ENCODE data around the gene RNF7.
"Not testable (repeated sequence)": the region's sequence is repeated elsewhere in the genome, so short reads cannot be mapped to it uniquely, and the experiment has no call there.

RNF7 gene

GRCh38 chr3:141738022-141738890 lies at the start of gene RNF7:
TSS of gene RNF7 (plus strand) at chr3:141738298. CDS start at chr3:141738342, 44 bp downstream.
- Histone ChIP-seq H3K9ac (peak within 1 kb of the TSS; percentile 91 to 98 (median 96)), H4K20me1 (peaks cover 24 to 40% (median 38%) of the 10 kb centered on the region in 11 experiments; a peak in 20 of 22 replicates), H3K27ac (peak within 1 kb of the TSS; percentile 82 to 97 (median 94)), H3K4me2 (peak within 1 kb of the TSS; percentile 71 to 95 (median 91)), H3K36me3 (peaks cover 9 to 23% (median 10%) of the 10 kb centered on the region in 11 experiments; a peak in 20 of 22 replicates), H3K27me3 (no peaks in the 10 kb centered on the region), H3K4me3 (peak within 1 kb of the TSS; percentile 81 to 97 (median 96)), H3K9me3 (replicated peaks in 1 of 11) (no peaks in the 10 kb centered on the region), H3K4me1 (peaks cover 22 to 45% (median 30%) of the 10 kb centered on the region in 10 experiments)
- peak in 10 of 11 experiments; percentile 15 to 83 (median 52); a peak in 11 of 22 replicates for TF ChIP-seq Cebpa-rat (IDR thresholded peaks at IDR 0.05)

- no peak overlapping the region for H3K4me3 ChIP-seq
- no peak for TF ChIP-seq Cebpa-rat (IDR thresholded peaks at IDR 0.05)
- H3K9ac ChIP-seq = peak overlapping the region in 3 of 11 experiments; percentile 18 to 35 (median 24); a peak in 3 of 22 replicates
- H3K27ac ChIP-seq = peak overlapping the region in 5 of 11 experiments; percentile 40 to 71 (median 56); a peak in 10 of 22 replicates
- peaks cover 0 to 42% (median 19%) of the 10 kb centered on the region in 10 experiments; a peak in 13 of 20 replicates for H3K4me1 ChIP-seq
- peak overlapping the region in 6 of 11 experiments; percentile 33 to 83 (median 56); a peak in 12 of 22 replicates for H3K4me2 ChIP-seq
- no peaks in the 10 kb centered on the region for H3K27me3 ChIP-seq
- peaks cover 0 to 4% (median 0%) of the 10 kb centered on the region in 11 experiments; a peak in 1 of 22 replicates for H3K36me3 ChIP-seq
- H4K20me1 ChIP-seq = no peaks in the 10 kb centered on the region
- peaks cover 18 to 39% (median 24%) of the 10 kb centered on the region in 11 experiments for H3K9me3 ChIP-seq (replicated peaks in 1 of 11)
These were observed 47.5 kb upstream of the RNF7 start for GRCh38 chr3:141690431-141691072.

GRCh38 chr3:141691471-141691870 lies 46.6 kb upstream of the RNF7 start:
- H3K9ac ChIP-seq, H3K4me3 ChIP-seq, H3K36me3 ChIP-seq, H4K20me1 ChIP-seq, H3K27me3 ChIP-seq: not testable (repeated sequence)
- H3K9me3 ChIP-seq (replicated peaks in 1 of 11) = peaks cover 18 to 36% (median 24%) of the 10 kb centered on the region in 11 experiments
- H3K4me1 ChIP-seq = peaks cover 0 to 33% (median 16%) of the 10 kb centered on the region in 10 experiments; a peak in 13 of 20 replicates
- peak overlapping the region in 3 of 11 experiments; percentile 56 to 71 (median 58); a peak in 3 of 22 replicates for H3K27ac ChIP-seq
- H3K4me2 ChIP-seq = peak overlapping the region in 3 of 11 experiments; percentile 52 to 83 (median 61); a peak in 4 of 22 replicates

- not testable (repeated sequence) for H4K20me1 ChIP-seq, H3K36me3 ChIP-seq, H3K9ac ChIP-seq, H3K27me3 ChIP-seq, H3K4me2 ChIP-seq, H3K4me3 ChIP-seq, H3K27ac ChIP-seq
- peaks cover 0 to 28% (median 11%) of the 10 kb centered on the region in 10 experiments; a peak in 11 of 20 replicates for H3K4me1 ChIP-seq
- peaks cover 18 to 36% (median 24%) of the 10 kb centered on the region in 11 experiments for H3K9me3 ChIP-seq (replicated peaks in 1 of 11)
These were observed 45.1 kb upstream of the RNF7 start for GRCh38 chr3:141692973-141693372.

GRCh38 chr3:141699324-141699723 lies 38.8 kb upstream of the RNF7 start:
- no peak for TF ChIP-seq Cebpa-rat (IDR thresholded peaks at IDR 0.05)
- Histone ChIP-seq H3K4me3 (no peak overlapping the region), H3K36me3 (no peaks in the 10 kb centered on the region), H3K9me3 (replicated peaks in 1 of 11) (peaks cover 0 to 15% (median 0%) of the 10 kb centered on the region in 11 experiments; a peak in 3 of 22 replicates), H3K4me2 (no peak overlapping the region), H3K27ac (no peak overlapping the region), H4K20me1 (no peaks in the 10 kb centered on the region), H3K27me3 (no peaks in the 10 kb centered on the region), H3K4me1 (no peaks in the 10 kb centered on the region), H3K9ac (no peak overlapping the region)

DNA sequence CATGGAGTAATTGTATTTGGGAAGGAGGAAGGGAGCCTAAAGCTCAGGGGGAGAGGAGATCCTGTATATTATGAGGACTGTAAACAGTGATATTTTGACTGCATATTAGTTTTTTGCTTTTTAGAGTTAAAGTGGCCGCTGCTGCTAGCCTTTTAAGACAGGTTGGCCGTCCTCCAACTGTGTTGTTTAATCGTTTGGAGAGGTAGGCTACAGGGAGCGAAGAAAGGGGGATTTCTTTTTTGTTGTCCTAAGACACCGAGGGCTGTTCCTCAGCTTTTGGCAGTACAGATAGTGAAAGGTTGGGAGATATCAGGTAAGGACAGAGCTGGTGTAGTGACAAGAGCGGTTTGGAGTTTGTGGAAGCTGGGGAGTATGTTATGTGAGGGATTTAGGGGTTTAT lies 38.2 kb upstream of the RNF7 start:
- Histone ChIP-seq H3K4me1 (no peaks in the 10 kb centered on the region), H3K27me3 (no peaks in the 10 kb centered on the region), H3K4me2 (no peak overlapping the region), H3K9ac (no peak overlapping the region), H3K4me3 (no peak overlapping the region), H3K27ac (no peak overlapping the region), H3K36me3 (no peaks in the 10 kb centered on the region), H4K20me1 (no peaks in the 10 kb centered on the region), H3K9me3 (replicated peaks in 1 of 11) (peaks cover 0 to 14% (median 0%) of the 10 kb centered on the region in 11 experiments; a peak in 3 of 22 replicates)
- no peak for TF ChIP-seq Cebpa-rat (IDR thresholded peaks at IDR 0.05)

DNA sequence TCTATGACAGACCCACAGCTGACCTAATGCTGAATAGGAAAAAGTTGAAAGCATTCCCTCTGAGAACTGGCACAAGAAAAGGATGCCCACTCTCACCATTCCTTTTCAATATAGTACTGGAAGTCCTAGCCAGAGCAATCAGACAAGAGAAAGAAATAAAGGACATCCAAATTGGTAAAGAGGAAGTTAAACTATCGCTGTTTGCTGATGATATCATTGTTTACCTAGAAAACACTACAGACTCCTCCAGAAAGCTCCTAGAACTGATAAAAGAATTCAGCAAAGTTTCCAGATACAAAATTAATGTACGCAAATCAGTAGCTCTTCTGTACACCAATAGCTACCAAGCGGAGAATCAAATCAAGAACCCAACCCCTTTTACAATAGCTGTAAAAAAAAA lies 34.7 kb upstream of the RNF7 start:
- H4K20me1 ChIP-seq, H3K9ac ChIP-seq, H3K36me3 ChIP-seq, H3K27ac ChIP-seq, H3K4me2 ChIP-seq, H3K4me1 ChIP-seq, H3K4me3 ChIP-seq, H3K27me3 ChIP-seq: not testable (repeated sequence)
- H3K9me3 ChIP-seq (replicated peaks in 1 of 11) = peaks cover 0 to 14% (median 0%) of the 10 kb centered on the region in 11 experiments; a peak in 3 of 22 replicates

- no peaks in the 10 kb centered on the region for H3K27me3 ChIP-seq
- no peak for TF ChIP-seq Cebpa-rat (IDR thresholded peaks at IDR 0.05)
- no peak overlapping the region for H3K4me3 ChIP-seq
- H3K4me1 ChIP-seq = peaks cover 6 to 11% (median 7%) of the 10 kb centered on the region in 10 experiments; a peak in 11 of 20 replicates
- no peak overlapping the region for H3K27ac ChIP-seq
- peak overlapping the region in 10 of 11 experiments; percentile 7 to 52 (median 28); a peak in 13 of 22 replicates for H3K4me2 ChIP-seq
- H3K36me3 ChIP-seq = no peaks in the 10 kb centered on the region
- no peak overlapping the region for H3K9ac ChIP-seq
- no peaks in the 10 kb centered on the region for H4K20me1 ChIP-seq
- H3K9me3 ChIP-seq (replicated peaks in 1 of 11) = peaks cover 0 to 8% (median 0%) of the 10 kb centered on the region in 11 experiments; a peak in 2 of 22 replicates
These were observed 30.3 kb upstream of the RNF7 start for GRCh38 chr3:141707741-141708203.

DNA sequence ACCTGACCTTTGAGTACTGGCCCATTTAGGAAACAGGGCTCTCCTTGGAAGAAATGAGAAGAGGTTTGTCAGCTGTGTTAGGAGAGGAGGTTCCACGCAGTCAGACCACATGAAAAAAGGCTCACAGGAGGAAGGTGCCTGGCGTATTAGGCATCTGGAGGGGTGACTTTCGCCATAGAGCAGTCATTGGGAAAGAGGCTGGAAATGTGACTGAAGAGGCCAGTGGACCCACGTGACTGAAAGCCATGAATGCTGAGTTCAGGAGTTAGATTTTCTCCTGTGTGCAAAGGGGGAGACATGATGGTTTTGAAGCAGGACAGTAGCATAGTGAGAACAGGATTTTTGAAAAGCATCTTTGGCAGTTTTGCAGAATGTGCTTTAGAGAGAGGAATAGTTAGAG lies 29.7 kb upstream of the RNF7 start:
- Histone ChIP-seq H3K27me3 (no peaks in the 10 kb centered on the region), H3K4me1 (peaks cover 6 to 11% (median 7%) of the 10 kb centered on the region in 10 experiments; a peak in 11 of 20 replicates), H3K9me3 (replicated peaks in 1 of 11) (peaks cover 0 to 4% (median 0%) of the 10 kb centered on the region in 11 experiments; a peak in 2 of 22 replicates), H3K4me3 (no peak overlapping the region), H3K4me2 (peak overlapping the region in 10 of 11 experiments; percentile 7 to 52 (median 28); a peak in 12 of 22 replicates), H3K9ac (no peak overlapping the region), H4K20me1 (no peaks in the 10 kb centered on the region), H3K27ac (no peak overlapping the region), H3K36me3 (no peaks in the 10 kb centered on the region)
- no peak for TF ChIP-seq Cebpa-rat (IDR thresholded peaks at IDR 0.05)
